ENCODE data around the gene ATRNL1.

The ATRNL1 gene

GRCh38 chr10:115871855-115872254 is 778.7 kb downstream of the ATRNL1 start:
- Histone ChIP-seq H2BK5ac (ENCODE audit: low read length) (no peak overlapping the region), H3K56ac (ENCODE audit: low read length) (no peak overlapping the region)
- no CpG with 5 or more reads among the region's 1 CpG for WGBS (ENCODE audit: extremely low coverage, insufficient coverage, low lambda C conversion rate)

DNA sequence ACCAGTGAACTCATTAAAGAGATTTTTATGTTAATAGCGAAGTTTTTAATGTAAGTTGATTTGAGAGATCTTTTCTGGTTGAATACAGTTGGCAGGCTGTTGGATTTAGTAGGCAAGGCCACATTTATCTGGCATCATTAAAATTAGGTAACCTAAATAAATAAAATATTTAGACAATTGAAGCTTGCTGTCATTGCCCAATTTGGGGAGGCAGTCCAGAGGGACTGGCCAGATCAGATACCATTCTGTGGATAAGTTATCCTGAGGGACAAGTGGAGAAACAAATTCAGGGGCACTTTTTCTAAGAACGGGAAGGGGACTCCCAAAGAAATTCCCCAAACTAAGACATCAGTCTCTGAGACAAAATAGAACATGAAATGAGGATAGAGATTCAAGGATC is 782.0 kb downstream of the ATRNL1 start:
- no peak overlapping the region for H2BK15ac ChIP-seq (replicated peaks; ENCODE audit: low read depth)
- no peaks in the 10 kb centered on the region for H3K36me3 ChIP-seq (ENCODE audit: control insufficient read depth, insufficient read depth, low read length)
- no peak overlapping the region for H3K4me3 ChIP-seq (ENCODE audit: low read length)
- no peak overlapping the region for H3K23ac ChIP-seq (ENCODE audit: low read length)
- H3K79me2 ChIP-seq (ENCODE audit: control insufficient read depth, insufficient read depth, low read length) = no peaks in the 10 kb centered on the region
- no peak overlapping the region for H4K8ac ChIP-seq (ENCODE audit: low read depth, low read length)
- H4K5ac ChIP-seq (ENCODE audit: low read length) = no peak overlapping the region
- H3K4ac ChIP-seq (ENCODE audit: low read depth, low read length) = no peak overlapping the region
- H3K9ac ChIP-seq (ENCODE audit: low read length) = no peak overlapping the region
- DNase-seq = no peak
- no peak overlapping the region for H2BK120ac ChIP-seq (ENCODE audit: low read depth, low read length)
- no peak overlapping the region for H2BK5ac ChIP-seq (ENCODE audit: low read length)
- 100% methylated on average over 1 of the region's 2 CpGs for WGBS (ENCODE audit: extremely low coverage, insufficient coverage, low lambda C conversion rate)
- no peaks in the 10 kb centered on the region for H3K27me3 ChIP-seq (ENCODE audit: insufficient read depth, low read length, poor library complexity)
- no peak overlapping the region for H2AK5ac ChIP-seq (ENCODE audit: low read length)
- no peak overlapping the region for H3K56ac ChIP-seq (ENCODE audit: low read length)
- H3K4me2 ChIP-seq (ENCODE audit: low read length) = no peak overlapping the region
- peaks cover 5% of the 10 kb centered on the region for H3K4me1 ChIP-seq (ENCODE audit: control insufficient read depth, low read depth, low read length)
- no peak overlapping the region for H3K18ac ChIP-seq (ENCODE audit: low read length)
- H3K79me1 ChIP-seq (ENCODE audit: low read length) = no peaks in the 10 kb centered on the region
- no peak overlapping the region for H3K27ac ChIP-seq (ENCODE audit: low read depth, low read length)

More at GRCh38 chr10:115871855-115872254, 778.7 kb downstream of the ATRNL1 start:
- Histone ChIP-seq H3K27me3 (ENCODE audit: insufficient read depth, low read length, poor library complexity) (no peaks in the 10 kb centered on the region), H3K36me3 (ENCODE audit: control insufficient read depth, insufficient read depth, low read length) (no peaks in the 10 kb centered on the region), H3K18ac (ENCODE audit: low read length) (no peak overlapping the region), H4K5ac (ENCODE audit: low read length) (no peak overlapping the region), H3K4me1 (ENCODE audit: control insufficient read depth, low read depth, low read length) (peaks cover 5% of the 10 kb centered on the region), H2AK5ac (ENCODE audit: low read length) (no peak overlapping the region), H3K79me1 (ENCODE audit: low read length) (no peaks in the 10 kb centered on the region), H3K27ac (ENCODE audit: low read depth, low read length) (no peak overlapping the region), H2BK15ac (replicated peaks; ENCODE audit: low read depth) (no peak overlapping the region), H3K4me2 (ENCODE audit: low read length) (no peak overlapping the region), H4K8ac (ENCODE audit: low read depth, low read length) (no peak overlapping the region), H2BK120ac (ENCODE audit: low read depth, low read length) (no peak overlapping the region), H3K4me3 (ENCODE audit: low read length) (no peak overlapping the region), H3K79me2 (ENCODE audit: control insufficient read depth, insufficient read depth, low read length) (no peaks in the 10 kb centered on the region), H3K9ac (ENCODE audit: low read length) (no peak overlapping the region), H3K23ac (ENCODE audit: low read length) (no peak overlapping the region), H3K4ac (ENCODE audit: low read depth, low read length) (no peak overlapping the region)
- DNase-seq = no peak

DNA sequence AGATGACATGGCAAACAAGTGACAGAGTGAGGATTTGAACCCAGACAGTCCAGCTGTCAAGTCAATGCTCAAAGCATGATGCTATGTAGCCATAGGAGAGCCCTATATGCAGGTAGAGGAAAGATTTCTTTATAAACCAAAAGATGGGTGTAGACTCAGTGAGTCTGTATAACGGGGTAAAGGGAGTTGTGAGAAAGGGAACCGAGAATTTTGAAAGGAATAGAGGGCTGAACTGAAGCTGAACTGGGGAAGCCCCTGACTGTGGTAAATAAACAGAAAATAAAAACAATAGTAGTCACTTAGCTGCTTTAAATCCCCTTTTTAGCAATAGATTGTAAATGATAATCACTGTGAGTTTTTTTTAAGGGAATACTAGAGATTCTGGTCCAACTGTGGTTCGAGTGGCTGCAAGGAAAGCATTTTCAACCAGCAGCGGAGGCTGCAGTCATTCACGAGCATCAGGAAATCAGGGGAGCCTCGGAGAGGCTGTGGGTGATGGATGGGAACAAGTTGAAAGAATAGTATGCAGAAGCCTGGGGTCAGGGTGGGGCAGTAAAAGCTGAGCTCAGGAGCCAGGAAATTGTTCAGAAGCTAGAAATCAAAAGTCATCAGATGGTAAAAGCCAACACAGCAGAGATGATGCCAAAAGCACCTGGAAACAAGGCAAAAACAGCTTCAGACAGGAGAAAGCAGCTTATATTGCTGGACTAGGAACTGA is 786.4 kb downstream of the ATRNL1 start:
- Histone ChIP-seq H2AK5ac (ENCODE audit: low read length) (no peak overlapping the region), H3K27ac (ENCODE audit: low read depth, low read length) (no peak overlapping the region), H3K18ac (ENCODE audit: low read length) (no peak overlapping the region), H3K56ac (ENCODE audit: low read length) (no peak overlapping the region), H3K36me3 (ENCODE audit: control insufficient read depth, insufficient read depth, low read length) (no peaks in the 10 kb centered on the region), H3K4ac (ENCODE audit: low read depth, low read length) (no peak overlapping the region), H2BK5ac (ENCODE audit: low read length) (no peak overlapping the region), H3K79me2 (ENCODE audit: control insufficient read depth, insufficient read depth, low read length) (no peaks in the 10 kb centered on the region), H3K27me3 (ENCODE audit: insufficient read depth, low read length, poor library complexity) (no peaks in the 10 kb centered on the region), H3K4me3 (ENCODE audit: low read length) (no peak overlapping the region), H3K23ac (ENCODE audit: low read length) (no peak overlapping the region), H3K9ac (ENCODE audit: low read length) (no peak overlapping the region), H2BK120ac (ENCODE audit: low read depth, low read length) (no peak overlapping the region), H3K4me1 (ENCODE audit: control insufficient read depth, low read depth, low read length) (no peaks in the 10 kb centered on the region), H2BK15ac (replicated peaks; ENCODE audit: low read depth) (no peak overlapping the region), H3K4me2 (ENCODE audit: low read length) (no peak overlapping the region), H4K5ac (ENCODE audit: low read length) (no peak overlapping the region), H3K79me1 (ENCODE audit: low read length) (no peaks in the 10 kb centered on the region), H4K8ac (ENCODE audit: low read depth, low read length) (no peak overlapping the region)
- no peak for DNase-seq
- WGBS (ENCODE audit: extremely low coverage, insufficient coverage, low lambda C conversion rate) = no CpG with 5 or more reads among the region's 6 CpGs

DNA sequence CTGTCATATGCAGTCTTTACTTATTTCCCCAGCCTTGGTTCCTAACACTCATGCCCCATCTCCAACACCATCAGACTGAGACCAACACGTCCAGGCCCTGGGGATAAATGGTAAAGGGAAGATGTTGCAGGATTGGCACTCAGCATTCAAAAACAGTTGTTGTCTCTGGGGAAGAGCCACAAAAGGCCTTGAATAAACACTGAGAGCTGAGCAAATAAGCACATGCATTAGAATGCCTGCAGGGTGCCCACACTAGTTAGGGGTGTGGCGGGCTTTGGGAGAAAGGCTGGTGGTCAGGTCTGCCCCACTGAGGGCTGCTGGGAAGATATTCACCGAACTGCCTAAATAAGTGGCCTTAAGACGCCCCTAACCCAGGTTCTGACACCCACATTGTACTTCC is 788.9 kb downstream of the ATRNL1 start:
- no peak overlapping the region for H2BK15ac ChIP-seq (replicated peaks; ENCODE audit: low read depth)
- no peak overlapping the region for H2BK120ac ChIP-seq (ENCODE audit: low read depth, low read length)
- WGBS (ENCODE audit: extremely low coverage, insufficient coverage, low lambda C conversion rate) = no CpG with 5 or more reads among the region's 4 CpGs
- DNase-seq = no peak
- H2AK5ac ChIP-seq (ENCODE audit: low read length) = no peak overlapping the region
- H2BK5ac ChIP-seq (ENCODE audit: low read length) = no peak overlapping the region
- H4K5ac ChIP-seq (ENCODE audit: low read length) = no peak overlapping the region
- no peak overlapping the region for H3K4me2 ChIP-seq (ENCODE audit: low read length)
- H4K8ac ChIP-seq (ENCODE audit: low read depth, low read length) = no peak overlapping the region
- no peak overlapping the region for H3K4ac ChIP-seq (ENCODE audit: low read depth, low read length)
- H3K36me3 ChIP-seq (ENCODE audit: control insufficient read depth, insufficient read depth, low read length) = no peaks in the 10 kb centered on the region
- no peaks in the 10 kb centered on the region for H3K4me1 ChIP-seq (ENCODE audit: control insufficient read depth, low read depth, low read length)
- H3K56ac ChIP-seq (ENCODE audit: low read length) = no peak overlapping the region
- H3K9ac ChIP-seq (ENCODE audit: low read length) = no peak overlapping the region
- H3K27ac ChIP-seq (ENCODE audit: low read depth, low read length) = no peak overlapping the region
- H3K23ac ChIP-seq (ENCODE audit: low read length) = no peak overlapping the region
- H3K18ac ChIP-seq (ENCODE audit: low read length) = no peak overlapping the region
- H3K27me3 ChIP-seq (ENCODE audit: insufficient read depth, low read length, poor library complexity) = no peaks in the 10 kb centered on the region
- no peaks in the 10 kb centered on the region for H3K79me1 ChIP-seq (ENCODE audit: low read length)
- H3K4me3 ChIP-seq (ENCODE audit: low read length) = no peak overlapping the region
- H3K79me2 ChIP-seq (ENCODE audit: control insufficient read depth, insufficient read depth, low read length) = no peaks in the 10 kb centered on the region

DNA sequence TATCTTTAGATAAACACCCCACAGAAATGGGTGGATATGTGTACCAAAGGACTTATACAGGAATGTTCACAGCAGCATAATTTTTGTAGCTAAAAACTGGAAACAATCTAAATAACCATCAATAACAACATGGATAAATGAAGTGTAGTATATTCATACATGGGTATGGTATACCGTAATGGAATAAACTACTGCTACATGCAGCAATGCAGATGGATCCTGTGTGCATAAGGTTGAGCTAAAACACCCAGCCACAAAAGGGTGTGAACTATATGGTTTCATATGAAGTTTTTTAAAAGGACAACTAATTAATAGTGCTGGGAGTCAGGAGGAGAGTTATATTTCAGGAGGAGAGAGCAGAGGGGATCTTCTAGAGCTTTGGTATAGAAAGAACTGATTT is 790.2 kb downstream of the ATRNL1 start:
- WGBS (ENCODE audit: extremely low coverage, insufficient coverage, low lambda C conversion rate) = no CpG with 5 or more reads among the region's 1 CpG
- Histone ChIP-seq H3K27me3 (ENCODE audit: insufficient read depth, low read length, poor library complexity) (no peaks in the 10 kb centered on the region), H3K4me3 (ENCODE audit: low read length) (no peak overlapping the region), H2BK15ac (replicated peaks; ENCODE audit: low read depth) (no peak overlapping the region), H3K4ac (ENCODE audit: low read depth, low read length) (no peak overlapping the region), H3K4me2 (ENCODE audit: low read length) (no peak overlapping the region), H3K9ac (ENCODE audit: low read length) (no peak overlapping the region), H4K5ac (ENCODE audit: low read length) (no peak overlapping the region), H2AK5ac (ENCODE audit: low read length) (no peak overlapping the region), H2BK5ac (ENCODE audit: low read length) (no peak overlapping the region), H2BK120ac (ENCODE audit: low read depth, low read length) (no peak overlapping the region), H3K27ac (ENCODE audit: low read depth, low read length) (no peak overlapping the region), H3K56ac (ENCODE audit: low read length) (no peak overlapping the region), H3K23ac (ENCODE audit: low read length) (no peak overlapping the region), H3K79me1 (ENCODE audit: low read length) (no peaks in the 10 kb centered on the region), H3K79me2 (ENCODE audit: control insufficient read depth, insufficient read depth, low read length) (no peaks in the 10 kb centered on the region), H3K4me1 (ENCODE audit: control insufficient read depth, low read depth, low read length) (no peaks in the 10 kb centered on the region), H4K8ac (ENCODE audit: low read depth, low read length) (no peak overlapping the region), H3K18ac (ENCODE audit: low read length) (no peak overlapping the region), H3K36me3 (ENCODE audit: control insufficient read depth, insufficient read depth, low read length) (no peaks in the 10 kb centered on the region)
- DNase-seq = no peak

DNA sequence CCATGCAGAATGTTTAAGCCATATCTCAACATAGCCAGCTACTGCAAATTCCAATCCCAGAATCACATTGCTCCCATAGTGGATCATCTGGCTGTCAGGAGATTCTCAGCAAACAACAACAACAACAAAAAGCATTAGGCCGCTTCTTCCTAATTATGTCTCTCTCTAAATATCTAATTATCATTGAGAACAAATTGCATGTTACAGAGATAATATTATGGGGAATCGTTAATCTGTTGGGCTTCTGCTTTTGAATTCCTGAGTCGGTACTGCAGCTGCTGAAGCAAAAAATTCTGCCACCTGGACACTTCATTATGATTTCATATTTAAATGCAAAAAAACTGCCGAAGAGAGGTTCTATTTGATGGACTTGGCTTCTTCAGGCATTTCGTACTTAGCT is 791.2 kb downstream of the ATRNL1 start:
- H3K4me2 ChIP-seq (ENCODE audit: low read length) = no peak overlapping the region
- no peaks in the 10 kb centered on the region for H3K36me3 ChIP-seq (ENCODE audit: control insufficient read depth, insufficient read depth, low read length)
- H3K4ac ChIP-seq (ENCODE audit: low read depth, low read length) = no peak overlapping the region
- no peak overlapping the region for H4K8ac ChIP-seq (ENCODE audit: low read depth, low read length)
- H2BK120ac ChIP-seq (ENCODE audit: low read depth, low read length) = no peak overlapping the region
- no peak overlapping the region for H3K18ac ChIP-seq (ENCODE audit: low read length)
- H3K27me3 ChIP-seq (ENCODE audit: insufficient read depth, low read length, poor library complexity) = no peaks in the 10 kb centered on the region
- no peak overlapping the region for H2BK15ac ChIP-seq (replicated peaks; ENCODE audit: low read depth)
- H3K56ac ChIP-seq (ENCODE audit: low read length) = no peak overlapping the region
- no peak overlapping the region for H2BK5ac ChIP-seq (ENCODE audit: low read length)
- no peaks in the 10 kb centered on the region for H3K79me2 ChIP-seq (ENCODE audit: control insufficient read depth, insufficient read depth, low read length)
- H3K27ac ChIP-seq (ENCODE audit: low read depth, low read length) = no peak overlapping the region
- H3K23ac ChIP-seq (ENCODE audit: low read length) = no peak overlapping the region
- no peak for DNase-seq
- H3K9ac ChIP-seq (ENCODE audit: low read length) = no peak overlapping the region
- H2AK5ac ChIP-seq (ENCODE audit: low read length) = no peak overlapping the region
- H3K79me1 ChIP-seq (ENCODE audit: low read length) = no peaks in the 10 kb centered on the region
- no CpG with 5 or more reads among the region's 5 CpGs for WGBS (ENCODE audit: extremely low coverage, insufficient coverage, low lambda C conversion rate)
- H3K4me3 ChIP-seq (ENCODE audit: low read length) = no peak overlapping the region
- no peaks in the 10 kb centered on the region for H3K4me1 ChIP-seq (ENCODE audit: control insufficient read depth, low read depth, low read length)
- no peak overlapping the region for H4K5ac ChIP-seq (ENCODE audit: low read length)

Measured in mesendoderm (in vitro differentiated cells).